Measurements from ENCODE around the gene RAC3. TPM values are rescaled to one million over a fixed set of nuclear protein-coding genes. Genes with fewer than 3 reads are reported as not detected.
A peak's percentile ranks its signal among the peaks of the same experiment; 100 is the strongest.

Gene RAC3
- total RNA-seq, 1 experiment from 2014 or later = 120 TPM

DNA sequence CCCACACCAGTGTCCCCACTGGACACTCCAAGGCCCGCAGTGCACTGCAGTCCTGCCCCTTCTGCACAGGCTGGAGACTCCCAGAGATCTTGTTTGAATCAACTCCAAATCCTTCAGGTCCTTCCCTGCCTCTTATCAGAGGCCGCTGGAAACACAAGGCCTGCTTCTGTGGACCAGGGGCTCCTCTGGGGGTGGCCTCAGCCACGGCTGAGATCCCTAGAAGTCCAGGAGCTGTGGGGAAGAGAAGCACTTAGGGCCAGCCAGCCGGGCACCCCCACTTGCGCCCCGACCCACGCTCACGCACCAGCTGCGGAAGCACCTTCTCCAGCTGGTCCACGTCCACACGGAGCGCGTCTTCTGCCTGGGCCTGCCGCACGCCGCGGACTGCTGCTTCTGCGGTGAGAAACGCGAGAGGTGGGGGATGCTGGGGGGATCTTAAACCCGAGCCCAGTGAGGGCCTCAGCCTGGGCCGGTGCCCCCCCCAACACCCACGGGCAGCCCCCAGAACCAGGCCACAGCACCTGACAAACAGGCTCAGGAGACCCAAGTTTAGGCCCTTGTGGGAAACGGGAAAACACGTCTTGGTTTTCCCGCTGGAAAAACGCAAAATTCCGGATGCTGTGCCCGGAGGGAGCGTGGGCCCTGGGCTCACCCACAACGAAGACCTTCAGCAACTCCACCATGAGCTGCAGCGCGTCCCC is 12.3 kb upstream of the RAC3 start:
- Histone ChIP-seq H4K20me1 (ENCODE audit: insufficient read depth) (peaks cover 4% of the 10 kb centered on the region; the same call in 1 of the 2 replicates), H3K9me2 (ENCODE audit: insufficient read depth) (no peaks in the 10 kb centered on the region), H3K4me2 (ENCODE audit: low read length) (no peak overlapping the region), H3K9me3 (ENCODE audit: control insufficient read depth in 1 of 2, insufficient read depth in 1 of 2, low read depth in 1 of 2, low read length in 2 of 2) (no peaks in the 10 kb centered on the region), H3K4me1 (ENCODE audit: control insufficient read depth in 1 of 2, insufficient read depth in 2 of 2, low read length in 2 of 2) (peaks cover 24 to 42% of the 10 kb centered on the region in 2 experiments), H3K27ac (ENCODE audit: low read depth, low read length) (peak overlapping the region; percentile 36; the same call in 1 of the 2 replicates), H3K9ac (ENCODE audit: low read length) (no peak overlapping the region), H3K36me3 (ENCODE audit: control insufficient read depth in 1 of 2, insufficient read depth in 2 of 2, low read length in 2 of 2) (peaks cover 0 to 10% of the 10 kb centered on the region in 2 experiments; a peak in 1 of 4 replicates), H2AFZ (ENCODE audit: low read depth, low read length, poor library complexity, severe bottlenecking) (no peak overlapping the region), H3K79me2 (ENCODE audit: insufficient read depth, low read length) (peaks cover 43% of the 10 kb centered on the region), H3K4me3 (replicated peaks in 1 of 2; ENCODE audit: low read depth in 1 of 2, low read length in 2 of 2) (no peak overlapping the region), H3K27me3 (ENCODE audit: insufficient read depth, low read length) (no peaks in the 10 kb centered on the region)
- TSS peak; percentile 13 for BruUV-seq (replicated peaks)
- no peak for TF ChIP-seq RAD21 (IDR thresholded peaks at IDR 0.05; ENCODE audit: low read depth)
- no peak for TF ChIP-seq SIN3A (IDR thresholded peaks at IDR 0.05; ENCODE audit: low read depth)
- no peak for TF ChIP-seq SRF (IDR thresholded peaks at IDR 0.05; ENCODE audit: low read depth)
- TF ChIP-seq, protein P1, sequence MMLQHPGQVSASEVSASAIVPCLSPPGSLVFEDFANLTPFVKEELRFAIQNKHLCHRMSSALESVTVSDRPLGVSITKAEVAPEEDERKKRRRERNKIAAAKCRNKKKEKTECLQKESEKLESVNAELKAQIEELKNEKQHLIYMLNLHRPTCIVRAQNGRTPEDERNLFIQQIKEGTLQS (IDR thresholded peaks at IDR 0.05) = no peak
- TF ChIP-seq ELF1 (IDR thresholded peaks at IDR 0.05; ENCODE audit: borderline replicate concordance, low read depth) = no peak
- no peak for TF ChIP-seq EZH2 (IDR thresholded peaks at IDR 0.05)
- no peak for TF ChIP-seq CBX3 (IDR thresholded peaks at IDR 0.05; ENCODE audit: low read depth)
- TF ChIP-seq TCF7L2 (IDR thresholded peaks at IDR 0.05; ENCODE audit: borderline replicate concordance, extremely low read depth, insufficient read depth, insufficient read length) = no peak
- TF ChIP-seq REST (IDR thresholded peaks at IDR 0.05; ENCODE audit: low read depth) = no peak
- TF ChIP-seq, protein P2, sequence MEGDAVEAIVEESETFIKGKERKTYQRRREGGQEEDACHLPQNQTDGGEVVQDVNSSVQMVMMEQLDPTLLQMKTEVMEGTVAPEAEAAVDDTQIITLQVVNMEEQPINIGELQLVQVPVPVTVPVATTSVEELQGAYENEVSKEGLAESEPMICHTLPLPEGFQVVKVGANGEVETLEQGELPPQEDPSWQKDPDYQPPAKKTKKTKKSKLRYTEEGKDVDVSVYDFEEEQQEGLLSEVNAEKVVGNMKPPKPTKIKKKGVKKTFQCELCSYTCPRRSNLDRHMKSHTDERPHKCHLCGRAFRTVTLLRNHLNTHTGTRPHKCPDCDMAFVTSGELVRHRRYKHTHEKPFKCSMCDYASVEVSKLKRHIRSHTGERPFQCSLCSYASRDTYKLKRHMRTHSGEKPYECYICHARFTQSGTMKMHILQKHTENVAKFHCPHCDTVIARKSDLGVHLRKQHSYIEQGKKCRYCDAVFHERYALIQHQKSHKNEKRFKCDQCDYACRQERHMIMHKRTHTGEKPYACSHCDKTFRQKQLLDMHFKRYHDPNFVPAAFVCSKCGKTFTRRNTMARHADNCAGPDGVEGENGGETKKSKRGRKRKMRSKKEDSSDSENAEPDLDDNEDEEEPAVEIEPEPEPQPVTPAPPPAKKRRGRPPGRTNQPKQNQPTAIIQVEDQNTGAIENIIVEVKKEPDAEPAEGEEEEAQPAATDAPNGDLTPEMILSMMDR (IDR thresholded peaks at IDR 0.05 in 2 of 3, conservative IDR thresholded peaks at IDR 0.05 in 1 of 3; ENCODE audit: borderline replicate concordance in 1 of 3, insufficient read depth in 1 of 3, low read depth in 2 of 3, low read length in 2 of 3) = no peak
- TF ChIP-seq POLR2AphosphoS5 (IDR thresholded peaks at IDR 0.05; ENCODE audit: low read depth, low read length) = no peak
- no peak for TF ChIP-seq YY1 (IDR thresholded peaks at IDR 0.05; ENCODE audit: extremely low read depth, insufficient replicate concordance, low read depth, low read length)
- TF ChIP-seq FOSL1 (IDR thresholded peaks at IDR 0.05; ENCODE audit: low read depth) = no peak
- TF ChIP-seq CEBPB (IDR thresholded peaks at IDR 0.05; ENCODE audit: low read depth) = no peak
- TF ChIP-seq, protein P3, sequence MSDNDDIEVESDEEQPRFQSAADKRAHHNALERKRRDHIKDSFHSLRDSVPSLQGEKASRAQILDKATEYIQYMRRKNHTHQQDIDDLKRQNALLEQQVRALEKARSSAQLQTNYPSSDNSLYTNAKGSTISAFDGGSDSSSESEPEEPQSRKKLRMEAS (IDR thresholded peaks at IDR 0.05) = no peak
- DNase-seq (ENCODE audit: low read depth, low spot score) (no peak), ATAC-seq (no peak)
- intact Hi-C loops (cut with micrococcal nuclease) = no loop called here
- RAD21 ChIA-PET (ENCODE audit: low non-redundant PET in 1 of 2, low total read pairs in 2 of 2, uncharacterized antibody in 2 of 2, unreplicated experiment in 2 of 2) = interaction anchor here (4.8 to 5.3 kb wide), 2 partner anchors 59 kb away, joined by 40 to 50 read pairs; partner anchors contain the start of gene NOTUM (in 2 of the 2)
- POLR2A ChIA-PET = interaction anchor here (1.0 to 1.5 kb wide), 2 partner anchors 12 to 16 kb away, joined by 3 to 4 read pairs; partner anchors contain the start of gene RAC3
- CTCF ChIA-PET = interaction anchor here (0.7 to 5.3 kb wide), 14 partner anchors 8 to 169 kb away, joined by 3 to 151 read pairs (median 6); partner anchors contain the start of genes ARHGDIA, DCXR, MAFG and NOTUM
